Stimulated activated CD8-positive, alpha-beta memory T cell treated with anti-CD3 and anti-CD28 coated beads, Interleukin-4, amount 100 ng/mL, for 1 hour (primary cell): ENCODE measurements around the gene PLXNB2.
"Not testable (repeated sequence)": the region's sequence is repeated elsewhere in the genome, so short reads cannot be mapped to it uniquely, and the experiment has no call there.

Source experiments
- DNase-seq, 2 donors: peaks; one replicate each; pipeline ENCODE4 v3.0.0-alpha.2; 2020; ENCODE audit warnings: low read depth in 2 of 2, low spot score in 1 of 2

Gene PLXNB2

DNA sequence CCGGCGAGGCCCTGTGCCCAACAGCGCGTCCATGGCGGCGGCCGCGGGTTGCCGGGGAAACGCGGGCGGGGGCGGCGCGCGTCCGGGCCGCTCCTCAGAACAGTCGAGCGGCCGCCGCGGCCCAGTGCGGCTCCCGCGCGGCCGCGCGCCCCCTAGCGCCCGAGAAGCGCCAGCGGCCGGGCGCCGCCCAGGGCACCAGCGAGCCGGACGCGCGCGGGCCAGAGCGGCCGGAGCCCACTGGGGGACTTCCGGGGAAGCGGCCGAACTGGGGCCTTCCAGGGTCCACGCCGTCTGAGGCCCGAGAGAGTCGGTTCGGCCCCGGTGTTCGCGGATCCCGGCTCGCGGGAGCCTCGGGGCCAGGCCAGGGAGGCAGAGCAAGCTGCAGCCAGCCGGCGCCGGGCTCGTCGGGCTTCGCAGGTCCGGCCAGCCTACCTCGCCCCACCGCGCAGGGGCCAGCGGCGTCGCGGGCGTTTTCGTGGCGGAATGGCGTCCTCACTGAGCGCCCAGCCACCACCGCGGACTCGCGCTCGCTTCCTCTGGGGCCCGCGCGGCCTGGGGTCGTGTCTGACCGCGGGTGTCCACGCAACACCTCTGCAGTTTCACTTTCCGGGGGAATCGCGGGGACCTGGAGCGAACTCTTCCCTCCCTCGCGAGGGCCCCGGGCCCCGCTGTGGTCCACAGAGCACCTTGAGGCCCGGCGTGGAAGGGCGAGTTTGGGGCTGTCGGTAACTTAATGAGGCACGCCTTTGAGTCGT lies 19.7 kb upstream of the PLXNB2 start, which contains the start of gene DENND6B:
Gene DENND6B (minus strand): TSS at position 57 of the 755 bp plus-strand sequence. CDS start 24 bp downstream, at position 33.
- DNase-seq: peak in 1 of 2 donors; percentile 33

DNA sequence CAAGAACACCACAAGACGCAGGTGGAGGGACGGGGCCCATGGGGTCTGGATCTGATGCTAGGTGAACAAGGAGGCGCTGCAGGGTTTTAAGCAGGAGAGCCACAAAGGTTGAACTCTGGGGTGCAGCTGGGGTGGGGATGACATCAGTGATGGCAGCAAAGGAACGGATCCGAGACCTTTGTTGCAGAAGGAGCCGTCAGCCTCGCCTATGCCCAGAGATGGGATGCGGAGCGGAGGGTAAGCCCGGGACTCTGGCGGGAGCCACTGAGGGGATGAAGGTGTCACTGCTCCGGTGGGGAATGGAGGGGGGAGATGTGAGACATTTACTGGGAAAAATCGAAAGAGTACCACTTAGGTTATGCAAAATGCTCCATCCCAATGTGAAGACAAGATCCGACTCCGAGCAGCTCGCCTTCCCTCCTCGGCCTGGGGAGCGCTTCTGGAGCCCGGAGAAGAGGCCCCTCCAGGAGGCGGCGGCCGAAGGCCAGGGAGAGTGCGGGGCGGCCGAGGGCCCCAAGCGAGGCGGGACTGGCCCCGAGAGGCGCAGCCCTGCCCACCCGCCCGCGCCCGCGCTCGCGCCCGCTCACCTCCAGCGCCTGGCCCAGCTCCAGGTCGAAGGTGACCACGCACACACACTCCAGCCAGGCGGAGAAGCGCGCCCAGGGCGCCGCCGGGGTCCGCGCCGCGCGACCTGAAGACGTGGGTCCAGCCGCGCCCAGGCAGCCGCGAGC lies 18.9 kb upstream of the PLXNB2 start:
- no peak for DNase-seq

DNA sequence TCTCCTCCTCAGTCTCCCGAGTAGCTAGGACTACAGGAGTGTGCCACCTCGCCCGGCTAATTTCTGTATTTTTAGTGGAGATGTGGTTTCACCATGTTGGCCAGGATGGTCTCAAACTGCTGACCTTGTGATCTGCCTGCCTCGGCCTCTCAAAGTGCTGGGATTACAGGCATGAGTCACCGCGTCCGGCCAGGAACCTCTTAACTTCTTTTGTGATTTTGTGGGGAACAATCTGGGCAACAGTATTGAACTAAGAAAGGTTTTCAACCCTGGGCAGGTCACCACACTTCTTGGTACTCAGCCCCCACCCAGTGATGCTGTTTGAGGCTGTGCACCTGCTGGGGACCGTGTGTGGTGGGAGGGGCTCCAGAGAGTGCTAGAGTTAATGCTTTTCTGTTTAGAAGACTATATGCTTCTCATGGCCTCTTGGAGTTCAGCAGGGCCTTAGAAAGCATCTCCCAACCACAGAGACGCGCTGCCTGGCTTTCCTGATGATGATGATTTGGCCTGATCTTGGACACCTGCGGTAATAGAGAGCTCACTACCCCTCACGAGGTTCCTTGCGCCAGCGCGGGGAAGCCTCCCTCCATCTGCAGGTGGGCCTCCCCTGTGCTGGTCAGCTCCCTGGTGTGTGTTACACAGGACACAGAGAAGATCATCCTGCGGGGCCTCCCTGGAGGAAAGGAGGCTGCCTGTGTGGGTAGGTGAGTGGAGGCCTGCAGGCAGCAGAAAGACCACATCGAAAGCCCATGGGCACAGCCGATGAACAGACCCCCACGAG lies 18.2 kb upstream of the PLXNB2 start:
- no peak for DNase-seq

DNA sequence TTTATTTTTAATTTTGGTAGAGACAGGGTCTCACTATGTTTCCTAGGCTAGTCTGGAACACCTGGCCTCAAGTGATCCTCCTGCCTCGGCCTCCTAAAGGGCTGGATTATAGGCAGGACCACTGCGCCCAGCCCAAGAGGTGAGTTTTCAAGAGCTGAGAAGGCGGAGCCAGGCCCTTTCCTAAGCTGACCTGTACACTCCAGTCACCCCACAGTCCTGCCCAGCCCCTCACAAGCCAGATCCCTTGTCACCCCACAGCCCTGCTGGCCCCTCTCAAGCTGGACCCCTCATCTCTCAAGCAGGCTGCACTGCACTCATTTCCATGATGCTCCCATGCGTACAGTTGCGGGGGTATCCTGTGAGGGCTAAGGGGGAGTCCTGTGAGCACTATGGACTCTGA lies 16.5 kb upstream of the PLXNB2 start:
- no peak for DNase-seq

DNA sequence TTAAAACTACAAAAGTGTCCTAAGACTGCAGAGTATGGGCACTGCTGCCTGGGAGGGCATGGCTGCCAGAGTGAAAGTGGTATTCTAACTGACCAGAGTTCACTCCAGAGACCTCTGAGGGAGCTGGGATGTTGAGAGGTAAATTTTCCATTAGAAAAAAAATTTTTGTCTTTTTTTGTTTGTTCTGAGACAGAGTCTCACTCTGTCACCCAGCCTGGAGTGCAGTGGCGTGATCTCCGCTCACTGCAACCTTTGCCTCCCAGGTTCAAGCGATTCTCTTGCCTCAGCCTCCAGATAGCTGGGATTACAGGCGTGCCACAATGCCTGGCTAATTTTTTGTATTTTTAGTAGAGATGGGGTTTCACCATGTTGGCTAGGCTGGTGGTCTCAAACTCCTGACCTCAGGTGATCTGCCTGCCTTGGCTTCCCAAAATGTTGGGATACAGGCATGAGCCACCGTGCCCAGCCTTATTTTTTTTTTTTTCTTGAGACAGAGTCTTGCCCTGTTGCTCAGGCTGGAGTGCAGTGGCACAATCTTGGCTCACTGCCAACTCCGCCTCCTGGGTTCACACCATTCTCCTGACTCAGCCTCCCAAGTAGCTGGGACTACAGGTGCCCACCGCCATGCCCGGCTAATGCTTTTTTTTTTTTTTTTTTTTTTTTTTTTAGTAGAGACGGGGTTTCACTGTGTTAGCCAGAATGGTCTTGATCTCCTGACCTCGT lies 15.1 kb upstream of the PLXNB2 start:
- DNase-seq: not testable (repeated sequence)

DNA sequence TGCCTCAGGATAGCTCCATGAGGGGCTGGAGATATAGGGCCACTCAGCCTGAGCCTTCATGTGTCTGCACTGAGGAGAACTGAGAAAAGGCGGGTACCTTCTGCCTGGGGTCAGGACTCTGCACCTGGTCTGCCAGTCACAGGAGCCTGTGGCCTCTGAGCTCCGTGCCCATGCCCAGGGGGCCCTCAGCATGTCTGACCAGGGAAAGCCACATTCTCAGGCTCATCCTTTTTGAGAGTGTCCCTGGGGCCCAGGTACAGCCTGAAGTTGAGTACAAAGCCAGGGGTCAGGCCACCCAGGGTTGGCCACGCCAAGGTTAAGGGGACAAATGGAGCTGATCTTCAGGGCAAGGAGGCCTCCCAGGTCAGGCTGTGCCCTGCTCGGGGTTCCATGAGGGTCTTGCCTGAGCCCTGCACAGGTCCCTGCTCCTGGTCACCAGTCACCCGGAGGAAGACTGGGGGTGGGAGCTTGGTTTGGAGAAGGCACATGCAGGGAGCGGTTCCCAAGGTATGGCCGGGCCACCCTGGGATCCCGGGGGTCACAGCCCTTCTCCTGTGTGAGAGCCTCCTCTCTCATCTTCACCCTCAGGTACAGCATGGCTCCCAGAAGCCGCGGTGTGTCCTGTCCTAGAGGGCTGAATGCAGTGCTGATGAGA lies 13.4 kb upstream of the PLXNB2 start:
- no peak for DNase-seq

DNA sequence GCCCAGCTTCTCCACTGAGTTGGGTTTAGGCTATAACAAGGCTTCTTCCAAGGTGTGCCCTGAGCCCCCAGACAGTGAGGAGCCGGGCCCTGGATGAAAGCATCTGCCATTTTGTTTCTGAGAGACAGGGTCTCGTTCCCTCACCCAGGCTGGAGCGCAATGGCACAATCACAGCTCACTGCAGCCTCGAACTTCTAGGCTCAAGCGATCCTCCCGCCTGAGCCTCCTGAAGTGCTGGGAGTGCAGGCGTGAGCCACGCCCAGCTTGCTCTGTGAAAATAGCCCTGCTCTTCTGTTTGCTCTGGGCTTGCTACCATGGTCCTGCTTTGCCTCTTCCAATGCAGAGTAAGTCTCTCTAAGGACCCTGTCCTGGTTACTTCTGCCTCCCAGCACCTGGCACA lies 12.7 kb upstream of the PLXNB2 start:
- DNase-seq: no peak

DNA sequence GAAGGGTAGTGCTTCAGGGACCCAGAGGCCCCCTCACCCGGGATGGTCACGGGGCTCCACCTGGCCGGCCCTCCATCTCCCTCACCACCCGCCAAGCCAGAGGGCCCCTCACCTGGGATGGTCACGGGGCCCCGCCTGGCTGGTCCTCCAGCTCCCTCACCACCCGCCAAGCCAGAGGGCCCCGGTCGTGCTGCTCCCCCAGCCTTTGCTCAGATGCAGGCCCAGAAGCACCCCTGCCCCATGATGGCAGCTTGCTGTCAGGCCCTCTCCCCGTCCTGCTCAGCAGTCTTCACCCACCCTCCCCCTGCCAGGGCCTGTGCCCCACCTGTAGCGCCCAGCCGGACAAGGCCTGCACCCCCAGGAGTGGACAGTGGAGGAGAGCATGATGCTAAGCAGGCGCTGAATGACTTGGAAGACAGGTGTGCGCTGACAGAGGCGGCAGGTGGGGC lies 12.1 kb upstream of the PLXNB2 start:
- DNase-seq: no peak

DNA sequence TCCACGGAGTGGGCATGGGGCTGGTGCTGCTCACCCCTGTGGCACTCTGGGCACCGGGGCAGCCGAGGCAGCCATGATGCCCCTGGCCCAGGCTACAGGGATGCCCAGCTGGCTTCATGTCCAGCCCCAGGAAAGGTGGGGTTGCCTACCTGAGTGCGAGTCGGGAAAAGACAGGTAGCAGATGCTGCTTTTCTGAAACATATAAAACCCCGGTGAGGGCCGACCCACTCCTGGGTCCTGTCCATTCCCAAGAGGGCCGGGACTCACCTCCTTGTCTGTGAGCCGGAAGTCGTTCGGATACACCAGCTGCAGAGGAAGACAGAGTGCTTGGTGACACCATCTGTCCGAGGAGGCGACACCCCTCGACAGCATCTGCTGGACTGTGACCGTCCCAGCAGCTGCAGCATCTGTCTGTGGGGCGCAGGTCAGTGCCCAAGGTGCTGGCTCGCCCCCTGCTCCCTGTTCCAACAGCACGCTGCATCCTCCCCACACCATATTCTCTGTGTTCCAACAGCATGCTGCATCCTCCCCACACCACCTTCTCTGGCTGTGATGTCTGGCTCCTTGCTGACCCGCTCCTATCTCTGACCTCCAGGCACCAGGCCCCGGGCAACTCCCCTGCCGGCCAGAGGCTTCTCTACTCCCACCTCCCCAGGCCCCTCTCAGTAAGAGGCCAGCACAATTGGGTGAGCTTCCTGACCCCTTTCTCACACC lies 11.4 kb upstream of the PLXNB2 start:
- DNase-seq: no peak

DNA sequence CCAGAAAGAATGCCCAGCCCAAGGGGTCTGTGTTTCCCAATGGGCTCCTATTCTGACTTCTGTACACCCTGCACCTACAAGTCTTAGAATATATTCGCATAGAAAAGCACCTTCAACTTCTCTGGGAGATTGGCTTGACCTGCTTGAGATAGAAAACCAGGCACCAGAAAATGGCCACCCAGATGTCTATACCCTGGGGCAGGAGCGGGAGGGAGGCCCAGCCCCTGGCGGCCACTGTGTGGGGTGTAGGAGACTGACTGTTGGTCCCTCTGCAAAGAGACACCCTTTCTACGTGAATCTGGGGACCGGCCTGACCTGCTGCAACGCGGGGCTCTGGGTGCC lies 10.9 kb upstream of the PLXNB2 start:
- no peak for DNase-seq

DNA sequence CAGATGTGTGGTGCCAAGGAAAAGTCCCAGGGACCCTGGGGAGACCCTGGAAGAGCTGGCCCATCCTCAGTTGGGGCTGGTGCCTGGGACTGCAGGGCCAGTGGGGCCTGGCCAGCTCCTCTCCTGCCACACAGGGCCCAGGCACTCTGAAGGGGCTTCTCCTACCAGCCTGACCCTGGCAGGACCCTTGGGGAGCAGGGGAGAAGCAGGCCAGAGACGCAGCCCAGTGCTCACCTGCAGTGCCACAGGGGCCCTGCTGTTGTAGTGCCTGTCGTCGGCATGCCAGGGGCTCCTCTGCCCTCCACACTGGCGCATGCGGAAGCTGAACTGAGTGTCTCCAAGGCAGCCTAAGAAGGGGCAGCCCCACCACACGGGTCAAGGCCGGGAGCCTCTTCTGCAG lies 10.2 kb upstream of the PLXNB2 start:
- DNase-seq: no peak

DNA sequence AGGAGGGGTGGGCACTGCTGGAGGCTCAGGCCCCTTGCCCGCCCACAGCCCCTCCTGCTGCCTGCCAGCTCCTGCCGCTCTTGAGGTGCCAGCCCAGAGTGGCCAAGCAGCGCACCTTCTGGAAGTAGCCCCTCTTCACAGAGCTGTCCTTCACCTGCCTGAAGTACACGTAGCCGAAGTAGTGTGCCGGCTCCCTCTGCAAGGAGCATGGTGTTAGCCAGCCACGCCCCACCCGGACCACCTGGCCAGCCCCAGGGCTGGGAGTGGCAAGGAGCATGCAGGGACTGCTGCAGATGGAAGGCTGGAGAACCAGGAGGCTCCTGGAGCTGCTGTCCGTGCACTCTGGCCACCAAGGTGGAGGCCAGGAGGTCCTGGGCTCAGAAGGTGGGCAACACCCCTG lies 9.7 kb upstream of the PLXNB2 start:
- DNase-seq: no peak

DNA sequence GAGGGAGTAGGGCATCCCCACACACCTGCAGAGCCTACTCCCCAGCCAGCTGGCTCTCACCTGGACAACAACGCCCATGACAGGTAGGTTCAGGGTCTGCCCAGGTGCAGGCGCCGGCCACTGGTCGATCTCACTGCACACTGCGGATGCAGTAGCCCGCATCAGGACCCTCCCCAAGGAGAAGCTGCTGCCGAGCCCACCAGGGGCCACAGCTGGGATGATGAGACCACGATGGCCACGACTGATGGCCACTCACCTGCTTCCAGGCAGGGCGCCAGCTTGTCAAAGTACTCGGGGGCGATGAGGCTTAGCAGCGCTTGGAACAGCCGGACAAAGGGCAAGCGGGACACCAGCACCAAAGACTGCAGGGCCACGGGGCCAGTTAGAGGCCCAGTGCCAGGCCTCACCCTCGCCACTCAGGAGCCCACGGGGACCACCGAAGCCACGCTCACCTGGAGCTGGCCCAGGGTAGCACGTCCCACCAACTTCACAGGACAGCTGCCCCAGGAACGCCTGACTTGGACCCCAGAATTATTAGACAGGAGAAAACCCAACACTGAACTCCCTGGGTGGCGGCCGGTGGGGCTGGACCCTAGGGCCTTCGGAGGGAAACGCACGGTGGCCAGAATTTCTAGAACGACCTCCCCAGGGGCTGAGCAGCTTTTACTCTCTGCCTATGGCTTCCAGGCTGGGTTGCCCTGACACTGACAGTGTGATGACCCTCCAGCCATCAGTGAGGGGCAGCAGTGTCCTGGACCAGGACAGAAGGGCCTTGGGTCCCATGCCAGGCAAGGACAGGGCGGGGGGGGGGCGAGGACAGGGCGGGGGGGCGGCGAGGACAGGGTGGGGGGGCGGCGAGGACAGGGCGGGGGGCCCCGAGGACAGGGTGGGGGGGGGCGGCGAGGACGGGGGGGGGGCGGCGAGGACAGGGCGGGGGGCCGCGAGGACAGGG lies 8.9 kb upstream of the PLXNB2 start:
- no peak for DNase-seq

DNA sequence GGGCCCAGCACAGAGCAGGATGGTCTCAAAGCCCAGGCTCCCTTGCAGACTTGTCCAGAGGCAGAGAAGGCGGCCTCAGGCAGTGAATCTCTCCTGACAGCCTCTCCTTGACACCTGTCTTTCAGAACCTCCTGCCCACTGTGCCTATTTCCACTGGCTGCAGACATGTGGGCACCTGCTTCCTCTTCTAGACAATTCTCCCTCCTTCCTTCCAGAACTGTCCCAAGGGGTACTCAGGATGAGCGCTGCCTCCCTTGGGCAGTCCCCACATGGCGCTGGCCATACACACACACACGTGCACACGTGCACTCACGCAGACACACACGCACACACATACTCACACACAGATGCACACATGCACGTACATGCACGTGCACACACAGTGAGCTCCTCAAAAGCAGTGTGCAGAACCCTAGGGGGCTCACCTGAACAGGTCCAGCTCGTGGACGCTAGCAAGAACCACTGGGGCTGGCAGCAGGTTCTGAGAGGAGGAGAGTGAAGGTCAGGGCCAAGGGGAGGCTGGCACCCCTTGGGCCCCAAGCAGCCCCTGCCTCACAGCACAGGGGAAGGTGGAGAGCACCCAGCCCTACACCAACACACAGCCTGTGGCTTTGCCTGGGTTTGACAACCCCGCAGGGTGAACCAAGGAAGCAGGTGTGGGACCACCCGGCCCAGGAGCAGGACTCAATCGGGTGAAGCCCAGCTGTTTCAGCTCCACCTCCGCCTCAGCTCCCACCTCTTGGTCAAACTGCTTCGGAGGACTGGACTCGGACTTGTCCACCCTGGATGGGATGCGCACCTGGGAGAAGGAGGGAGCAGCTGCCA lies 8.1 kb upstream of the PLXNB2 start:
- DNase-seq: no peak

DNA sequence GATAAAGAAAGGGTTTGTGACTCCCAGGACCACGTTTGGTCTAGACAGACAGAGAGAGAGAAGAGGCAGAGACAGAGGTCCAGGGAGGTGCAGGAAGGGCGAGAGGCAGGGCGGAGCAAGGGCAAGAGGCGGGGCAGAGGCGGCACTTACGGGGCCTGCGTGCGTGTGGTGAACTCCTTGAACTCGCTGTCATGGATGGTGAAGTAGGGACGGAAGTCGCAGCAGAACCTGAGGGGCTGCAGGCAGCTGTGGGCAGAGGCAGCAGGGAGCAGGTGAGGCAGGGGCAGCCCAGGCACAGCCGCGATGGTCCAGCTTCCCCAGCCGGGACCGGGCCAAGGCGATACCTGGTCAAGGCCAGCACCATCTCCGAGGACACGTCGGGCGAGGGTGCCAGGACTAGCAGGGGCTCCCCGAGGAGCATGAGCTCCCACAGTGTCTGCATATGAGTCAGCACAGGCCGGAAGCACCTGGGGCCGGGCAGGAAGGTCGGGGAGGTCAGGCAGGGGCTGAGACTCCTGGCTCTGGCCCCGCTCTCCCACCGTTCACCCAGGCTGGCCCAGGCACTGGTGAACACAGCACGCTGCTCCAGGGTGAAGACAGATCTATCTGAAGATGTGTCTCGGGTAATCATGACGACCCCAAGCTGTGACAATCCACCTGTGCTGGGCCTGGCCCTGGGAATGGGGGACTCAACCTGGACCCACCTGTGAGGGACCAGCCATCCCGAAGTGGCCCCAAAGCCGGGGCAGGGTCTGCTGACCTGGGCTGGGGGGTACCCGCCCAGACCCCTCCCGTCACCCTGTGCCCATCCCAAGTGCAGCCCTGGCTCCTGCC lies 7.2 kb upstream of the PLXNB2 start:
- DNase-seq: peak; percentile 39 to 51

DNA sequence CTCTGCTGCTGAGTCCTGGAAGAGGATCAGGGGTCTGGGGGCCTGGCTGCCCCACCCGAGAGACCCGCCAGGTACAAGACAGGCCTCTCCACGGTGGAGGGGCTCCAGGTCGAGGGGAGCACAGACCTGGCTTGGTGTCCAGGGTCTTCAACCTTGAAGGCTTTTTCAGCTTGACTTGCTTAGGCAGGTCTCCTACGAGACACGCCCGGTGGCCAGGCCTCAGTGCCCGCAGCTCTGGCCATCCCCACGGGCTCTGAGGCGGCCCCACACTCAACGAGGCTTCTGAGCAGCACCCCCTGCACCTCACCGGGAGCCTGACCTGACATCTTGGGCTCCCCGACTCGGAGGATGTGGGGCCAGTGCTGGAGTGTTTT lies 6.6 kb upstream of the PLXNB2 start:
- no peak for DNase-seq

DNA sequence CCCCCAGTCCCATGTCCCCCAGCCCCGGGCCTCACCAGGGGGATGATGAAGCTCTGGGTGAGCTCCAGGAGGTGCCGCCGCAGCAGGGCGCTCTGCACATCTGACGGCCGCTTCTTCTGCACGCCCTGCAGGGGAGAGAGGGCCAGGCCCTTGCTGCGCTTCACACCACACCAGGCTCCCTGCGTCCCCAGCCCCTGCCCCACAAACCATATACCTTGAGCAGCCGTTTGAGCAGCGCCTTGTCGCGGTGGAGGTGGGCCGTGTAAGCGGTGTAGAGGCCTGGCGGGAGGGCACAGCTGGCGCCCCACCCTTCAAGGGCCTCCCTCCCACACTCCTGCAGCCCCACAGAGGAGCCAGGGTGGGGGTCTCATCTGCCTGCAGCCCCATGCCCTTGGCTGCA lies 6.2 kb upstream of the PLXNB2 start:
- DNase-seq: no peak
